Prostate gland (tissue), 2 donors: ENCODE results near the gene SASH1.

ENCODE experiments used
- CTCF ChIP-seq, 4 experiments: fragments of 200-600 bp in 2 of 4; fragments of 450-650 bp in 2 of 4; sonication (generic) in 2 of 4; IDR thresholded peaks; 1 replicate in 3 of 4; 2 replicates in 1 of 4; pipeline ENCODE4 v1.5.1; 2016 to 2019; ENCODE audit warnings: antibody characterized with exemption in 4 of 4, mild to moderate bottlenecking in 2 of 4, moderate library complexity in 2 of 4
- POLR2AphosphoS5 ChIP-seq: sonication (generic); formaldehyde crosslinking; IDR thresholded peaks from one replicate; pipeline ENCODE4 v1.6.1; 2017; ENCODE audit warnings: antibody characterized with exemption

GRCh38 chr6:148518511-148519156, 176.0 kb downstream of the SASH1 start:
- TF ChIP-seq CTCF (IDR thresholded peaks at IDR 0.05) (no peak), POLR2AphosphoS5 (no peak)
